ENCODE data around the gene TSPAN18.

DNA sequence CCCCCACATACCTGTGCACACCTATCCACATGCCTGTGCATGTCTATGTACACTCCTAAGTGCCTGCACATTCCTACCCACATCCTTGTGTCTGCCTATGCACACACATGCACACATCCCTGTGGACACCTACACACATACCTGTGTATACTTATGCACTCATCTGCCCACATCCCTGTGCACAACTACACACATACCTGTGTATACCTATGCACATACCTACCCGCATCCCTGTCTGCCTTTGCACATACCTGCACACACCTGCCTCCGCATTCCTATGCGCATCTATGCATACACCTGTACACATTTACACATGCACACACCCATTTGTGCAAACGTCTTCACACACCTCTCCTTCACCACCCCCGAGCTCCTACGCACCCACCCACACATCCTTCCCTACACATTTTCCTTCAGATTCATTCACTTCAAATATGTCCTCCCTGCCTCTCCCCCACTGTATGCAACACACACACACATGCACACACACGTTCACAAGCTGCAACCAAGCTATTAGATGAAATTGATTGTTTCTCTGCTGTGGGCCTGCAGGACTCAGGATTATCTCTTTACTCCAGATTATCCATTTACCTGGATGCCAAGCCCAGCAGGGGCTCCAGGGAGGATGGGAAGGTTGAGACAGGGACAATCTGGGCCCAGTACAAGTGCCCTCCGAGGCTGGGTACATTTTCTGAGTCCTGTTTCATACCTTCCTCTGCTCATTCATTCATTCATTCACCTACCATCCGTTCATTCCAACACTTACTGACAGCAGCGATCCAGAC is 53.2 kb downstream of the TSPAN18 start:
- TF ChIP-seq, protein P1, sequence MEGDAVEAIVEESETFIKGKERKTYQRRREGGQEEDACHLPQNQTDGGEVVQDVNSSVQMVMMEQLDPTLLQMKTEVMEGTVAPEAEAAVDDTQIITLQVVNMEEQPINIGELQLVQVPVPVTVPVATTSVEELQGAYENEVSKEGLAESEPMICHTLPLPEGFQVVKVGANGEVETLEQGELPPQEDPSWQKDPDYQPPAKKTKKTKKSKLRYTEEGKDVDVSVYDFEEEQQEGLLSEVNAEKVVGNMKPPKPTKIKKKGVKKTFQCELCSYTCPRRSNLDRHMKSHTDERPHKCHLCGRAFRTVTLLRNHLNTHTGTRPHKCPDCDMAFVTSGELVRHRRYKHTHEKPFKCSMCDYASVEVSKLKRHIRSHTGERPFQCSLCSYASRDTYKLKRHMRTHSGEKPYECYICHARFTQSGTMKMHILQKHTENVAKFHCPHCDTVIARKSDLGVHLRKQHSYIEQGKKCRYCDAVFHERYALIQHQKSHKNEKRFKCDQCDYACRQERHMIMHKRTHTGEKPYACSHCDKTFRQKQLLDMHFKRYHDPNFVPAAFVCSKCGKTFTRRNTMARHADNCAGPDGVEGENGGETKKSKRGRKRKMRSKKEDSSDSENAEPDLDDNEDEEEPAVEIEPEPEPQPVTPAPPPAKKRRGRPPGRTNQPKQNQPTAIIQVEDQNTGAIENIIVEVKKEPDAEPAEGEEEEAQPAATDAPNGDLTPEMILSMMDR (IDR thresholded peaks at IDR 0.05), result no peak
- TF ChIP-seq POLR2AphosphoS5 (IDR thresholded peaks at IDR 0.05; ENCODE audit: low read depth, low read length), result no peak
- TF ChIP-seq, protein P2, sequence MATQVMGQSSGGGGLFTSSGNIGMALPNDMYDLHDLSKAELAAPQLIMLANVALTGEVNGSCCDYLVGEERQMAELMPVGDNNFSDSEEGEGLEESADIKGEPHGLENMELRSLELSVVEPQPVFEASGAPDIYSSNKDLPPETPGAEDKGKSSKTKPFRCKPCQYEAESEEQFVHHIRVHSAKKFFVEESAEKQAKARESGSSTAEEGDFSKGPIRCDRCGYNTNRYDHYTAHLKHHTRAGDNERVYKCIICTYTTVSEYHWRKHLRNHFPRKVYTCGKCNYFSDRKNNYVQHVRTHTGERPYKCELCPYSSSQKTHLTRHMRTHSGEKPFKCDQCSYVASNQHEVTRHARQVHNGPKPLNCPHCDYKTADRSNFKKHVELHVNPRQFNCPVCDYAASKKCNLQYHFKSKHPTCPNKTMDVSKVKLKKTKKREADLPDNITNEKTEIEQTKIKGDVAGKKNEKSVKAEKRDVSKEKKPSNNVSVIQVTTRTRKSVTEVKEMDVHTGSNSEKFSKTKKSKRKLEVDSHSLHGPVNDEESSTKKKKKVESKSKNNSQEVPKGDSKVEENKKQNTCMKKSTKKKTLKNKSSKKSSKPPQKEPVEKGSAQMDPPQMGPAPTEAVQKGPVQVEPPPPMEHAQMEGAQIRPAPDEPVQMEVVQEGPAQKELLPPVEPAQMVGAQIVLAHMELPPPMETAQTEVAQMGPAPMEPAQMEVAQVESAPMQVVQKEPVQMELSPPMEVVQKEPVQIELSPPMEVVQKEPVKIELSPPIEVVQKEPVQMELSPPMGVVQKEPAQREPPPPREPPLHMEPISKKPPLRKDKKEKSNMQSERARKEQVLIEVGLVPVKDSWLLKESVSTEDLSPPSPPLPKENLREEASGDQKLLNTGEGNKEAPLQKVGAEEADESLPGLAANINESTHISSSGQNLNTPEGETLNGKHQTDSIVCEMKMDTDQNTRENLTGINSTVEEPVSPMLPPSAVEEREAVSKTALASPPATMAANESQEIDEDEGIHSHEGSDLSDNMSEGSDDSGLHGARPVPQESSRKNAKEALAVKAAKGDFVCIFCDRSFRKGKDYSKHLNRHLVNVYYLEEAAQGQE (IDR thresholded peaks at IDR 0.05; ENCODE audit: insufficient read depth in 1 of 2, low read depth in 2 of 2, low read length in 1 of 2), result no peak
- no peak for TF ChIP-seq TCF7L2 (IDR thresholded peaks at IDR 0.05; ENCODE audit: low read depth, low read length)

All from Panc1 (cell line).